ENCODE results near the gene VKORC1L1.
"Not testable (repeated sequence)": the region's sequence is repeated elsewhere in the genome, so short reads cannot be mapped to it uniquely, and the experiment has no call there.

The VKORC1L1 gene

DNA sequence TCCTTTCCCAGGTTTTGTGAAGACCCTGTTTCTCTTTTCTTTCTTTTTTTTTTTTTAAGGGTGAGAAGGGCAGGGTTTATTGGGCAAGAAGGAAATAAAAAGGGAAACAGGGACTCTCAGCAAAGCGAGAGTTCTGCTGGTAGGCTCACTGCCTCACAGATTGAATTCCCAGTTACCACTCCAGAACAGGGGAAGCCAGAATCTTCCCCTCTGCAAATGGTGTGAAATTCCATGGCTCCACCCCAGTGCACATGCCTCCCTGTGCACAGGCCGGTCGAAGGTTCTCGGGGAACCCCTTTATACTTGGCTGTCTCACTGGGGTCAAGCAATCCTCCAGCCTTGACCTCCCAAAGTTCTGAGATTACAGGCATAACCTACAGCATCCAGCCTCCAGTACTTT is 119.7 kb downstream of the VKORC1L1 start:
- no peak for TF ChIP-seq ELF4 (IDR thresholded peaks at IDR 0.05)
- ChIA-PET CTCF (no interaction called here), POLR2A (no interaction called here)
- DNase-seq (ENCODE audit: extremely low spot score): no peak

DNA sequence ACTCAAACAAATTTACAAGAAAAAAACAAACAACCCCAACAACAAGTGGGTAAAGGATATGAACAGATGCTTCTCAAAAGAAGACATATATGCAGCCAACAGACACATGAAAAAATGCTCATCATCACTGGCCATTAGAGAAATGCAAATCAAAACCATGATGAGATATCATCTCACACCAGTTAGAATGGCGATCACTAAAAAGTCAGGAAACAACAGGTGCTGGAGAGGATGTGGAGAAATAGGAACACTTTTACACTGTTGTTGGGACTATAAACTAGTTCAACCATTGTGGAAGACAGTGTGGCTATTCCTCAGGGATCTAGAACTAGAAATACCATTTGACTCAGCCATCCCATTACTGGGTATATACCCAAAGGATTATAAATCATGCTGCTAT is 122.1 kb downstream of the VKORC1L1 start:
- CTCF ChIA-PET; POLR2A ChIA-PET; DNase-seq (ENCODE audit: extremely low spot score): not testable (repeated sequence)

DNA sequence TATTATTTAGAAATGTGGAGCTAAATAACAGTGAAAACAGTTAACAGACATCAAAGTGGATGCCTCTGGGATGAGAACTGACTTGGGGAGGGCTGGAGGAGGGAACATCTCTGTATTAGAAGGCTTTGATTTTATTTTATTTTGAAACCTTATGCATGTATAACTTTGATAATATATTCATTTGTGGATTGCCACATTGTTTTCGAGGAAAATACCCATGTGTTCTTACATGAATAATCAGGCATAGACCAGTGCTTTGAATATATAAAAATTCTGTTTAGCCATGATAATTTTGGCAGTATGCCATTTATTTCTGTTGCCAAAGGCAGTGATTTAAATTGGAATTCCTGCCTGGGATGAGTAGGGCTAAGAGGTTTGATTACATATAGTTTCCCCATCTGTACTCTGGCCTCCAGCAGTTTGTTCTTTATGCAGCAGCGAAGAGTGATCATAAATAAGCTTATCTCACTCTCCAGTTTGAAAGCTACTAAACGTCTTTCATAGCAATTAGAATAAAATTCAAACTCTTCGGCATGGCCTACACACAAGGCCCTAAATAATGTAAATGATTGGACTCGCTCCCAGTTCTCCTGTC is 128.0 kb downstream of the VKORC1L1 start:
- CTCF ChIA-PET; DNase-seq (ENCODE audit: extremely low spot score); POLR2A ChIA-PET: not testable (repeated sequence)

DNA sequence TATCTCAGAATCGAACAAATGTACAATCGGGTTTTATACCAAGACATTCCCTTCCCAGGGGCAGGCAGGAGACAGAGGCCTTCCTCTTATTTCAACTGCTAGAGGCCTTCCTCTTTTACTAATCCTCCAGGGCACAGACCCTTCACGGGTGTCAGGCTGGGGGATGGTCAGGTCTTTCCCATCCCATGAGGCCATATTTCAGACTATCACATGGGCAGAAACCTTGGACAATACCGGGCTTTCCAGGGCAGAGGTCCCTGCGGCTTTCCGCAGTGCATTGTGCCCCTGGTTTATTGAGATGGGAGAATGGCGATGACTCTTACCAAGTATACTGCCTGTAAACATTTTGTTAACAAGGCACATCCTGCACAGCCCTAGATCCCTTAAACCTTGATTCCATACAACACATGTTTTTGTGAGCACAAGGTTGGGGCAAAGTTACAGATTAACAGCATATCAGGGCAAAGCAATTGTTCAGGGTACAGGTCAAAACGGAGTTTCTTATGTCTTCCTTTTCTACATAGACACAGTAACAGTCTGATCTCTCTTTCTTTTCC is 132.3 kb downstream of the VKORC1L1 start:
- CTCF ChIA-PET: interaction anchor here (0.9 kb wide), 1 partner anchor 9 kb away, joined by 3 read pairs; no protein-coding TSS in a partner anchor
- POLR2A ChIA-PET; DNase-seq (ENCODE audit: extremely low spot score): not testable (repeated sequence)

DNA sequence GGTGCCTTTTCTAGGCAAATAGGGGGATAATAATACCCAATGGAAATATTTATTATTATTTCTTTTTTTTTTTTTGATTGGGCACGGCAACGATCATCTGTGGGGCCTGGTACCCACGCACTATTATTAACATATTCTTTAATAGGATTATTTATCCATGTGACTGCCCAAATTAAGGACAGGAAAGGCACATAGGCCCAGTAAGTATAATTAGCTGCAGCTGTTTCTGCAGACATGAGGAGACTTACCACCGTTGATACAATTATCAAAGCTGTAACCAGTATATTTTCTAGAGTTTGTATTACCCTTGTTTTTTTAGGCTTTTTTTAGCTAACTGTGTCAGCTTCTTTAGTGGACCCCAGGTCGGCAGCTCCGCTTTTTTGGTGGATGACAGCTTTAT is 134.4 kb downstream of the VKORC1L1 start:
- DNase-seq (ENCODE audit: extremely low spot score): no peak
- TF ChIP-seq FOXK2 (IDR thresholded peaks at IDR 0.05) (no peak), BHLHE40 (IDR thresholded peaks at IDR 0.05; ENCODE audit: borderline replicate concordance) (no peak), LEF1 (IDR thresholded peaks at IDR 0.05; ENCODE audit: borderline replicate concordance) (no peak), ARNT (IDR thresholded peaks at IDR 0.05) (no peak), FOXA1 (IDR thresholded peaks at IDR 0.05) (no peak), CTBP1 (IDR thresholded peaks at IDR 0.05; ENCODE audit: borderline replicate concordance) (no peak), TARDBP (IDR thresholded peaks at IDR 0.05) (no peak), ZNF384 (IDR thresholded peaks at IDR 0.05) (no peak), HDGF (IDR thresholded peaks at IDR 0.05; ENCODE audit: borderline replicate concordance) (no peak), SUZ12 (IDR thresholded peaks at IDR 0.05) (no peak), ELF4 (IDR thresholded peaks at IDR 0.05) (no peak), NFRKB (IDR thresholded peaks at IDR 0.05) (no peak), L3MBTL2 (conservative IDR thresholded peaks at IDR 0.05) (no peak), SP1 (IDR thresholded peaks at IDR 0.05) (no peak), FOXM1 (IDR thresholded peaks at IDR 0.05; ENCODE audit: borderline replicate concordance) (no peak)
- TF ChIP-seq, protein P1, sequence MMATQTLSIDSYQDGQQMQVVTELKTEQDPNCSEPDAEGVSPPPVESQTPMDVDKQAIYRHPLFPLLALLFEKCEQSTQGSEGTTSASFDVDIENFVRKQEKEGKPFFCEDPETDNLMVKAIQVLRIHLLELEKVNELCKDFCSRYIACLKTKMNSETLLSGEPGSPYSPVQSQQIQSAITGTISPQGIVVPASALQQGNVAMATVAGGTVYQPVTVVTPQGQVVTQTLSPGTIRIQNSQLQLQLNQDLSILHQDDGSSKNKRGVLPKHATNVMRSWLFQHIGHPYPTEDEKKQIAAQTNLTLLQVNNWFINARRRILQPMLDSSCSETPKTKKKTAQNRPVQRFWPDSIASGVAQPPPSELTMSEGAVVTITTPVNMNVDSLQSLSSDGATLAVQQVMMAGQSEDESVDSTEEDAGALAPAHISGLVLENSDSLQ (IDR thresholded peaks at IDR 0.05): no peak
- POLR2A ChIA-PET: no interaction called here
- CTCF ChIA-PET: no interaction called here

All from HEK293T (cell line).